ENCODE results near the gene C1QL4. TPM values are rescaled to one million over a fixed set of nuclear protein-coding genes. Genes with fewer than 3 reads are reported as not detected.
A peak's percentile ranks its signal among the peaks of the same experiment; 100 is the strongest.

C1QL4 gene
- polyA plus RNA-seq, 3 donors from 2014 or later = not detected

DNA sequence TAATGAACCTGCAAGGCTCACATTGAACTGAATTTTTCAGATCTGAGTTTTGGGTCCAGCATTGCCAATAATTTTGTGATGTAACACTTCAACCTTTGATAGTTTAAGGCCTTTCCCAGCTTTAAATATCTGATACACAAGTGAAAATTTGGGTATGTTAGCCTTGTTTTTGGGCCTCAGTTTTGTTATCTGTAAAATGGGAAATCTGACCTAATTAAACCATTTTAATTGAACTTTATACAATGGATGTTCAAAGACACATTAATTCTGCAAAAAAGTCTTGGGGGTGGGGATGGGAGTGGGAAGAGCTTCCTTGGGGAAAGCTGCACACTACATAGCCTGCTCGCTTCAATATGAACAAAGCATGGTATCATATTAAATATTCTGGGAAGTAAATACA is 25.1 kb upstream of the C1QL4 start:
- H3K36me3 Mint-ChIP-seq = peaks cover 0 to 3% (median 0%) of the 10 kb centered on the region in 3 donors
- peaks cover 10 to 12% of the 10 kb centered on the region in 2 donors for H3K4me1 Mint-ChIP-seq
- no peak overlapping the region for H3K27ac Mint-ChIP-seq
- H3K27me3 Mint-ChIP-seq (ENCODE audit: low read depth in 3 of 3) = peaks cover 0 to 7% (median 3%) of the 10 kb centered on the region in 3 donors
- no peak overlapping the region for H3K4me3 Mint-ChIP-seq
- H3K9me3 Mint-ChIP-seq = no peaks in the 10 kb centered on the region
- no peak for DNase-seq

DNA sequence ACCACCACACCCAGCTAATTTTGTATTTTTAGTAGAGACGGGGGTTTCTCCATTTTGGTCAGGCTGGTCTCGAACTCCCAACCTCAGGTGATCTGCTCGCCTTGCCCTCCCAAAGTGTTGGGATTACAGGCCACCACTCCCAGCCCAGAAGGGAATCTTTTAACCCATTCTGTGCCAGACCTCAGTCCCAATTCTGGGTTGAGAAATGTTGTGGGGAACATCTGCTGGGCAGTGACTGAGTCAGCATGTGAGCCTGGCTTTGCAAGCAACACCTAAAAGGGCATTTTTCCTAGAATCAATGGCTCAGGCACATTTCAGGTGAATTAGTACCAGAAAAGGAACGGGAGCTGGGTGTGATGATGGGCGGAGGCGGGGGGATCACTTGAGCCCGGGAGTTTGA is 22.7 kb upstream of the C1QL4 start:
- DNase-seq = no peak
- H3K27ac Mint-ChIP-seq = no peak overlapping the region
- no peak overlapping the region for H3K4me3 Mint-ChIP-seq
- H3K27me3 Mint-ChIP-seq (ENCODE audit: low read depth in 3 of 3) = peaks cover 0 to 4% (median 3%) of the 10 kb centered on the region in 3 donors
- H3K9me3 Mint-ChIP-seq = no peaks in the 10 kb centered on the region
- H3K4me1 Mint-ChIP-seq = peaks cover 0 to 2% of the 10 kb centered on the region in 2 donors
- H3K36me3 Mint-ChIP-seq = peaks cover 0 to 4% (median 3%) of the 10 kb centered on the region in 3 donors

DNA sequence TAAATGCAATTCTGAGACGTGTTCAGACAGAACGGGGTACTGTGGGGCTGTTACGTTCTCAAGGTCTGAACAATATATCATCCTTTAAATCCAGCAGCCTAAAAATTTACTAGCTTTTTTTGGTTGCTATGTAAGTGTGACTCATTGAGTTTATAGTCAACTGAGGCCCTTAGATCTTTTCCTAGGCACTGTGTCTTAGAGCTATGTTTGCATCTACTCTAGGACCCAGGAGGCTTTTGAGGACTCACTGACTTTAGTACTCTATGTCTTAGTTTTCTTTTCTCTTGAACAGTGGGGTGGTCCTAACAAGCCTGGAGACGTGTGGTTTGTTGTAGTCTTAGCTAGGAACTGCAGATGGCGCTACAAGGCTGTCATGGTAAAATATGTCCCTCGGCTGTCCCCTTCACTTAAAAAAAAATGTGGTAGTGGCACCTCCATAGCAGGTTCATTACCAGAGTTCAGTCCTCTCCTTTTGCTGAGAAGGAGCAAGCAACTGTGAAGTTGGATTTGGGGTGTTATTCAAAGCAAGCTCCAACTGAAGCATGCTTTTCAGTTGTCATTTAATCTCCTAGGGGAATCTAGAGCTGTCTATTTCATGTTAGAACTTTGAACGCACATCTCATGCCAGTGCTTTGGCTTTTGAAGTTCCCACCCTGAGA is 21.6 kb upstream of the C1QL4 start:
- DNase-seq = peak; percentile 55 to 70 (median 60)
- peaks cover 0 to 8% (median 4%) of the 10 kb centered on the region in 3 donors for H3K27me3 Mint-ChIP-seq (ENCODE audit: low read depth in 3 of 3)
- H3K36me3 Mint-ChIP-seq = peaks cover 0 to 4% (median 3%) of the 10 kb centered on the region in 3 donors
- H3K4me1 Mint-ChIP-seq = peaks cover 0 to 2% of the 10 kb centered on the region in 2 donors
- H3K9me3 Mint-ChIP-seq = no peaks in the 10 kb centered on the region
- no peak overlapping the region for H3K27ac Mint-ChIP-seq
- H3K4me3 Mint-ChIP-seq = no peak overlapping the region

DNA sequence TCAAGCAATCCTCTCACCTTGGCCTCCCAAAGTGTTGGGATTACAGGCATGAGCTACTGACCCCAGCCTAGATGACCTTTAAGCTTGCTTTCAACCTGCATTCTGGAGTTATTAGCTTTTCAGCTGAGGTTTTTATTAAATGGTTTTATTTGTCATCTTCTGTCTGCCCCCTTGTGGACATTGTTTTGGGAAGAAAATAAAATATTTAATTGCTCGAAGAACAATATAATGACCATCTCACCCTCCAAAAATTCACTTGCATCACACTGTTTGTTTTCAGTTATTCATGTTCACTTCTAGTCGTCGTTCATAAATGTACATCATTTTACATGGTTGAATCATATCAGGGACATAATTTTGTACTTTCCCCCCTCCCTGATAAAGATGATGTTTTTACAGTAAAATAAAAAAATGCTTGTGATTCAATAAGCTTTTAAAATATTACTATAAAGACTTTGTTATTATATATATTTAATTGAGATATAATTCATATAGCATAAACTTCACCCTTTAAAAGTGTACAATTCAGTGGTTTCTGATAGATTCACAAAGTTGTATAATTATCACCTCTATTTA is 20.2 kb upstream of the C1QL4 start:
- no peak overlapping the region for H3K27ac Mint-ChIP-seq
- peaks cover 0 to 4% (median 3%) of the 10 kb centered on the region in 3 donors for H3K36me3 Mint-ChIP-seq
- H3K4me1 Mint-ChIP-seq = peaks cover 0 to 2% of the 10 kb centered on the region in 2 donors
- DNase-seq = no peak
- peaks cover 0 to 14% (median 4%) of the 10 kb centered on the region in 3 donors for H3K27me3 Mint-ChIP-seq (ENCODE audit: low read depth in 3 of 3)
- H3K4me3 Mint-ChIP-seq = no peak overlapping the region
- no peaks in the 10 kb centered on the region for H3K9me3 Mint-ChIP-seq

DNA sequence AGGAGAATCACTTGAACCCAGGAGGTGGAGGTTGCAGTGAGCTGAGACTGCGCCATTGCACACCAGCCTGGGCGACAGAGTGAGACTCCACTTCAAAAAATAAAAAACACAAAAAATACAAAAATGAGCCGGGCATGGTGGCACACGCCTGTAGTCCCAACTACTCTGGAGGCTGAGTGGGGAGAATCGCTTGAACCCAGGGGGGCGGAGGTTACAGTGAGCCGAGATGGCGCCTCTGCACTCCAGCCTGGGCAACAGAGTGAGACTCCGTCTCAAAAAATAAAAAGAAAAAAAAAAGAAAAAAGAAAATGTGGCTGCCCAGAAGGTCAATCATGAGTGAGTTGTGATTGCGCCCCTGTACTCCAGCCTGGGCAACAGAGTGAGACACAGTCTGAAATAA is 18.9 kb upstream of the C1QL4 start:
- H3K36me3 Mint-ChIP-seq = peaks cover 0 to 4% (median 0%) of the 10 kb centered on the region in 3 donors
- no peak for DNase-seq
- no peaks in the 10 kb centered on the region for H3K9me3 Mint-ChIP-seq
- peaks cover 0 to 2% of the 10 kb centered on the region in 2 donors for H3K4me1 Mint-ChIP-seq
- peaks cover 0 to 18% (median 4%) of the 10 kb centered on the region in 3 donors for H3K27me3 Mint-ChIP-seq (ENCODE audit: low read depth in 3 of 3)
- H3K27ac Mint-ChIP-seq = no peak overlapping the region
- H3K4me3 Mint-ChIP-seq = no peak overlapping the region

DNA sequence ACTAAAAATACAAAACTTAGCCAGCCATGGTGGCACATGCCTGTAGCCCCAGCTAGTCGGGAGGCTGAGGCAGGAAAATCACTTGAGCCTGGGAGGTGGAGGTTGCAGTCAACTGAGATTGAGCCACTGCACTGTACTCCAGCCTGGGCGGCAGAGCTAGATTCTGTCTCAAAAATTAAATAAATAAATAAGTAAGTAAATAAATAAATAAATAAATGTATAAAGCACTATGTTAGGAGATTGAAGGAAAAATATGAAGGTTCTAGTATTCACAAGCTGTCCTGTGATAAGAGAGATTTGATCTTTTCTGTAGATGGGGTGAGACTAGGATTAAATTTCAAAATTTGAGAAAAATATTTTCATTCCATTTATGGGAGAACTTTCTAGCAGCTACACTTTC is 15.4 kb upstream of the C1QL4 start:
- peaks cover 5 to 35% (median 12%) of the 10 kb centered on the region in 3 donors for H3K27me3 Mint-ChIP-seq (ENCODE audit: low read depth in 3 of 3)
- H3K4me1 Mint-ChIP-seq = peaks cover 2 to 8% of the 10 kb centered on the region in 2 donors

DNA sequence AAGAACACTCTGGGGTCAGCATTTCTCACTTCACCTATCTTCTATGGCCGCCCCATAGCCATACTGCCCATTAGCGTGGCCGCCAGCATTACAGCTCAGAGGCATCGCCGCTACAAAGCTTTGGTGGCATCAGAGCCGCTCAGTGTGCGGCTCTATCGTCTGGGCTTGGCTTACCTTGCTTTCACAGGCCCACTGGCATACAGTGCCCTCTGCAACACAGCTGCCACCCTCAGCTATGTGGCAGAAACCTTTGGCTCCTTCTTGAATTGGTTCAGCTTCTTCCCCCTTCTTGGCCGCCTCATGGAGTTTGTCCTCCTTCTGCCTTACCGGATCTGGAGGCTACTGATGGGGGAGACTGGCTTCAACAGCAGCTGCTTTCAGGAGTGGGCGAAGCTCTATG is 12.3 kb upstream of the C1QL4 start:
- peaks cover 18 to 25% of the 10 kb centered on the region in 2 donors for H3K4me1 Mint-ChIP-seq
- H3K27ac Mint-ChIP-seq = no peak overlapping the region
- DNase-seq = no peak
- H3K27me3 Mint-ChIP-seq (ENCODE audit: low read depth in 3 of 3) = peaks cover 15 to 51% (median 23%) of the 10 kb centered on the region in 3 donors
- H3K36me3 Mint-ChIP-seq = peaks cover 0 to 3% (median 0%) of the 10 kb centered on the region in 3 donors
- peak overlapping the region in 1 of 5 donors; percentile 38 for H3K4me3 Mint-ChIP-seq
- no peaks in the 10 kb centered on the region for H3K9me3 Mint-ChIP-seq

More for the DNA sequence above, 15.4 kb upstream of the C1QL4 start:
- Mint-ChIP-seq H3K4me3 (no peak overlapping the region), H3K36me3 (peaks cover 0 to 4% (median 3%) of the 10 kb centered on the region in 3 donors), H3K27ac (no peak overlapping the region), H3K9me3 (no peaks in the 10 kb centered on the region)
- no peak for DNase-seq

DNA sequence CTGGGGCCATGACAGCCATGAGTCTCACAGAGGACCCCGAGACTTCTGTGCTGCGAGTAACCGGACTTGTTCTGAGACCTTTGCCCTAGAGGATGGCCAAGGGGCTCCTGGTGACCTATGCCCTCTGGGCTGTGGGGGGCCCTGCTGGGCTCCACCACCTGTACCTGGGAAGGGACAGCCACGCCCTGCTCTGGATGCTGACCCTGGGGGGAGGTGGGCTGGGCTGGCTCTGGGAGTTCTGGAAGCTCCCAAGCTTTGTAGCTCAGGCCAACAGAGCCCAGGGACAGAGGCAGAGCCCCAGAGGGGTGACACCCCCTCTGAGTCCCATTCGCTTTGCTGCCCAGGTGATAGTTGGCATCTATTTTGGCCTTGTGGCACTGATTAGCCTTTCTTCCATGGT is 11.8 kb upstream of the C1QL4 start:
- peaks cover 18 to 48% (median 25%) of the 10 kb centered on the region in 3 donors for H3K27me3 Mint-ChIP-seq (ENCODE audit: low read depth in 3 of 3)
- peaks cover 0 to 3% (median 0%) of the 10 kb centered on the region in 3 donors for H3K36me3 Mint-ChIP-seq
- H3K4me1 Mint-ChIP-seq = peaks cover 18 to 30% of the 10 kb centered on the region in 2 donors
- peak overlapping the region in 2 of 5 donors; percentile 28 to 38 for H3K4me3 Mint-ChIP-seq
- no peak for DNase-seq
- no peaks in the 10 kb centered on the region for H3K9me3 Mint-ChIP-seq
- no peak overlapping the region for H3K27ac Mint-ChIP-seq

DNA sequence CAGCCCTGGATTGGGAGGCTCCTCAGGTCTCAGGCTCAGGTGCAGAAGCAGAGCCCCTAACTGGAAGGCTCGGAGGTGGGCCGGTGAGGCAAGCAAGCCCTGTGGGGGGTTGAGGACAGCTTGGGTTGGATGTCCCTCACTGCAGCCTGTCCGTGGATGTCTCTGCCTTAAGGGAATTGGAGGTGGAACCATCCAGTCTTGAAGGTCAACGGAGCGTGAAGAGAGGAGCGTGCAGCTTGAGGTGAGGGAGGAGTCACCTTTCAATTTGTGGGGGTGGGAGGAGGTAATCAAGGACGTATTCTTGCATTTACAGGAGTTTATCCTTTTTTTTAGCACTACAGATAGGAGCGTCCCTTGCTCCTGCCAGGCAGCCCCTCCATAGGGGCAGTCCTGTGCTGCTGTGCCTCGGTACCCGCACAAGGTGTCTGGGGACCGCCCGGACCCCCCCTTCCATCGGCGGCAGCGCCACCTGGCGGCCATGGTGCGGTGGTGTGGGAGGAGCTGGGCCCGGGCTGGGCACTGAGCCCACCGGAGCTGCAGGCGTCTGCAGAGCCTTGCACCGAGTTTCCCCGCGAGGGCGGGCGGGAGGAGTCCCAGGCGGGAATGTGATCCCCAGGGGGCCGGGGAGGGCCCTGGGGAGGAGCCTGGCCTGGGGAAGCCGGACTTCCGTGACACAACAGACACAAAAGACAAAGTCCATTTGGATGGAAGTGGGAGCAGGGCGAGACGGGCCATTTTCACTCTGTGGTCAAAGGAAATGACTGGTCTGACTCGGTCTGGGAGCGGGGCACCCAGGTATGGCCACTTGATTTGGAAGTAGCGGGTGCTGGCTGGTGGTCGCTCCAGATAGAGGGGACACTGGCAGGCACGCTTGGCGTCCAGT is 10.6 kb upstream of the C1QL4 start:
- H3K4me1 Mint-ChIP-seq = peaks cover 29 to 42% of the 10 kb centered on the region in 2 donors

DNA sequence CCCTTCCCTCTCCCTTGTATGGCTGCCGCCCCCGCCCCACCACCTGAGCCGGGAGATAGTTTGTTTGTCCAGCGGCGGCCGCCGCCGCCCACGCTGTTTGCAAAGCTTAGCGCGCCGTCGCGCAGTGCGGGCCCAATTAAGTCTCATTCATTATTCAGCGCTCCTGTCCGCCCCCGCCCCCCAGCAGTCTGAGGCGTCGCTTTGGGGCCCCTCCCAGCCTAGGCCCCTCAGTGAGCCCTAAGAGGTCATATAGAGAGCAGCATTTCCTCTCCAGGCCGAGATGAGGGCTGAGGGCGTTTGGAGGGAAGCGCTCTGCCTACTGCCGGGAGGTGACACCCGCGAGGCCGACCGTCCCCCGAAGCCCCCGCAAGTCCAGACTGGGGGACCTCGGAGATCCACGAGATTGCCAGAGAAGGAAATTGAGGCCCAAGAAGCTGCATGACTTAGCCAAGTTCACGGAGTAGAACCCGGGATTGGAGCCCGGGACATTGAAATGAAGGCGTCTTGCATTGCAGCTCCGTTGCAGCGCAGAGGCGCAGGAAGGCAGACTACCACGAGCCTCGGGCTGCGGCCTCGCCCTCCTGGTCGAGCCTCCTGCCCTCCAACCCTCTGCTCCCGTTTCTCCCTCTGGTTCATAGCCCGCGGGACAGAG is 9.8 kb upstream of the C1QL4 start, which contains the start of gene DNAJC22:
Gene DNAJC22 (plus strand): TSS at position 230 of the 652 bp plus-strand sequence. CDS start 1,985 bp downstream, outside the sequence.
- H3K9me3 Mint-ChIP-seq = no peaks in the 10 kb centered on the region
- H3K36me3 Mint-ChIP-seq = peaks cover 0 to 3% (median 0%) of the 10 kb centered on the region in 3 donors
- DNase-seq = peak in 1 of 3 donors; percentile 31
- peak within 1 kb of the TSS in 1 of 6 donors; percentile 30 for H3K27ac Mint-ChIP-seq
- peaks cover 21 to 51% (median 29%) of the 10 kb centered on the region in 3 donors for H3K27me3 Mint-ChIP-seq (ENCODE audit: low read depth in 3 of 3)
- peaks cover 31 to 44% of the 10 kb centered on the region in 2 donors for H3K4me1 Mint-ChIP-seq
- peak within 1 kb of the TSS; percentile 85 to 92 (median 90) for H3K4me3 Mint-ChIP-seq

More for the DNA sequence above, 10.6 kb upstream of the C1QL4 start:
- H3K36me3 Mint-ChIP-seq = peaks cover 0 to 3% (median 0%) of the 10 kb centered on the region in 3 donors
- no peaks in the 10 kb centered on the region for H3K9me3 Mint-ChIP-seq
- DNase-seq = peak; percentile 72 to 78 (median 74)
- H3K27me3 Mint-ChIP-seq (ENCODE audit: low read depth in 3 of 3) = peaks cover 21 to 52% (median 29%) of the 10 kb centered on the region in 3 donors
- H3K4me3 Mint-ChIP-seq = peak overlapping the region; percentile 85 to 92 (median 90)
- peak overlapping the region in 1 of 6 donors; percentile 30 for H3K27ac Mint-ChIP-seq

DNA sequence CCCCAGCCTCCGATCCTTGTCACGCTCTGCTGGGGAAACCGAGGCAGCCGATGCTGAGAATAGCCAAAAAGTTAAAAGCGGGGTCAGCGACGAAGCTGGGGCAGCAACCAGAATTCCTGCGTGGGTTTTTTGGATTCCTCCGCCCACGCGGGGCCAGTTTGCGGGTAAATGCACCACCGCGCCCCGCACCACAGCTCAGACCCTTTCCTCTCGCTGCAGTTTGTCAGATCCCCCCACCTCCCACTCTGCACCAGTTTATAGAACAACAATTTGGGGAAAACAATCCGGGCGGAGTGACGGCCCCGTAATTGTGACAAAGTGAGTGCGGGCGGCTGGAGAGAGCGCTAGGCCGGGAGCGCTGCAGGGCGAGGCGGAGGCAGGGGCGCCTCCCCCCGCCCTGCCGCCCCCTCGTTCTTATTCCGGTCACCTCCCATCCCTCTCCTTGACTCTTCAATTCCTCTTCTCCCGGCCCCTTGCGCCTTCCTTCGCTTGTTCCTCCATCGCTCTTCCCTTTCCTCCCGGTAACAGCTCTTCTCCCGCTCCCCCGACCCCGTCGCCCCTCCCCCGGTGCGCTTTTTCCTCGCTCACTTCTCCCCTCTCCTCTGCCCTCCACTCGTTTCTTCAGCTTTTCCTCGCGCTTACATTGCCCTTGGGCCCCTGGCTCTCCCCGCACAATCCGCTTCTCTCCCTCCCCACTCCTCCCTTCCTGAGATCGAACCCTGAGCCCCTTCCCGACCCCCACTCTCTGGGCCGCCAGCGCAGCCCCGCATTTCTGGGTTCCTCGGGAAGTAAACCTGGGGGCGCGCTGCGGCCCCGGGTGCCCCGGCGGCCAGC is 9.1 kb upstream of the C1QL4 start:
- Mint-ChIP-seq H3K36me3 (peaks cover 0 to 3% (median 0%) of the 10 kb centered on the region in 3 donors), H3K27ac (no peak overlapping the region), H3K4me1 (peaks cover 31 to 44% of the 10 kb centered on the region in 2 donors), H3K4me3 (peak overlapping the region; percentile 35 to 92 (median 88)), H3K27me3 (ENCODE audit: low read depth in 3 of 3) (peaks cover 21 to 45% (median 31%) of the 10 kb centered on the region in 3 donors), H3K9me3 (no peaks in the 10 kb centered on the region)
- DNase-seq = no peak

DNA sequence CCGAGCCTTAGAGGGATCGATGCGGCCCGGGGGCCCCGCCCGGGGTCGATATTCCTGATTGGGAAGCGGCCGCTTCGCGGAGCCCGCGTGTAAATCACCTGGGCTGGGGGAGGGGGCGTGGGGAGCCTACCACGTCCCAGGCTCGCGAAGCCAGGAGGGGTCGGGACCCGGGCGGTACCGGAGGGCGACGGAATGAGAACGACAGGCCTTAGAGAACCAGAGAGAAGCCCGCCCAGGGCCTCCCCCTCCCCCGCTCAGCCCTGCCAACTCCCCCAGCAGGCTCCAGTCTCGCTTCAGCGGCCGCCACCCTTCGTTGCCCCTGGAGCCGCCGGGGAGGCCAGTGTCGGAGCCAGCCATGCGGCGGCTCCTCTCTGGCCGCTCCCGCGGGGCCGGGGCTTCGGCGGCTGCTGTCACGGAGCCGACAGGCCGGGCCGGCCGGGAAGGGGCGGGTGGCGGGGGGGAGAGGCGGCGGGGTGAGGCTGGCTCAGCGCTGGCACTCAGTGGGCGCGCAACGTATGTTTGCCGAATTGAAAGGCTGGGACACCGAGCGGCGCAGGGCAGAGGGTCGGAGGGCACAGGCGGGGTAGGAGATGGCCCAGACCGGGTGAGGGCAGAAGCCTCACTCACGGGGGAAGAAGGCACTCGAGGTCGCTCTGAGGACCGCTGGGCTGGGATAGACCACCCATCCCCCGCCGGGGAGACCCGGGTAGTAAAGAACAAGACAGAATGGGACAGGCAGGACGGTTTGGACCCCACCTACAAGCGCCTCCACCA is 8.2 kb upstream of the C1QL4 start:
- H3K4me1 Mint-ChIP-seq = peaks cover 31 to 44% of the 10 kb centered on the region in 2 donors
- H3K27me3 Mint-ChIP-seq (ENCODE audit: low read depth in 3 of 3) = peaks cover 26 to 41% (median 28%) of the 10 kb centered on the region in 3 donors
- H3K27ac Mint-ChIP-seq = no peak overlapping the region
- no peaks in the 10 kb centered on the region for H3K9me3 Mint-ChIP-seq
- no peak for DNase-seq
- no peaks in the 10 kb centered on the region for H3K36me3 Mint-ChIP-seq
- H3K4me3 Mint-ChIP-seq = peak overlapping the region; percentile 35 to 92 (median 55)
